Measurements from ENCODE around the gene GLTP. TPM values are rescaled to one million over a fixed set of nuclear protein-coding genes. Genes with fewer than 3 reads are reported as not detected.

GLTP gene
- polyA plus RNA-seq, 2 of the 4 experiments (the other 2 are of a cell fraction), result 16.9 to 18.8 TPM

- Histone ChIP-seq H3K9me3 (no peaks in the 10 kb centered on the region), H3K27ac (no peak overlapping the region), H3K4me2 (no peak overlapping the region), H3K4me1 (no peaks in the 10 kb centered on the region), H3K4me3 (no peak overlapping the region)
- FAIRE-seq, result no peak
- ChIA-PET POLR2A (no interaction called here), CTCF (interaction anchor here (1.4 to 2.4 kb wide), 2 partner anchors 18 to 26 kb away, joined by 5 to 9 read pairs; no protein-coding TSS in a partner anchor)
- ATAC-seq, result peak in 1 of 2 experiments; percentile 41; a peak in 3 of 6 replicates
- TF ChIP-seq EHMT2 (IDR thresholded peaks at IDR 0.05; ENCODE audit: low read depth) (no peak), ZNF302 (CRISPR knock-in tag; IDR thresholded peaks at IDR 0.05) (no peak), RNF2 (IDR thresholded peaks at IDR 0.05; ENCODE audit: borderline replicate concordance, low read depth) (no peak), SREBF2 (IDR thresholded peaks at IDR 0.05) (no peak), POLR2A (IDR thresholded peaks at IDR 0.05; ENCODE audit: low read length) (no peak), ATOH8 (CRISPR knock-in tag; IDR thresholded peaks at IDR 0.05; ENCODE audit: low read depth) (no peak), HEYL (CRISPR knock-in tag; IDR thresholded peaks at IDR 0.05) (no peak), ESRRA (IDR thresholded peaks at IDR 0.05; ENCODE audit: borderline replicate concordance, low read length) (no peak), KDM1A (IDR thresholded peaks at IDR 0.05; ENCODE audit: low read depth) (no peak), PHF8 (IDR thresholded peaks at IDR 0.05; ENCODE audit: borderline replicate concordance, low read depth) (no peak)
- DNase-seq (ENCODE audit: low read depth in 1 of 2, low spot score in 1 of 2), result no peak
- 85% methylated on average over 7 of the region's 7 CpGs for WGBS (ENCODE audit: missing lambda C conversion rate)
Observed at GRCh38 chr12:109871668-109872314, 8.6 kb downstream of the GLTP start.

GRCh38 chr12:109870648-109871047 is 9.7 kb downstream of the GLTP start:
- Histone ChIP-seq H3K4me2 (no peak overlapping the region), H3K27ac (no peak overlapping the region), H3K4me3 (no peak overlapping the region), H3K9me3 (no peaks in the 10 kb centered on the region), H3K4me1 (peaks cover under 1% of the 10 kb centered on the region; the same call in 2 of the 3 replicates)
- TF ChIP-seq JUNB (IDR thresholded peaks at IDR 0.05), result no peak
- TF ChIP-seq FOSL2 (IDR thresholded peaks at IDR 0.05), result no peak
- TF ChIP-seq FOSL2 (CRISPR knock-in tag; IDR thresholded peaks at IDR 0.05), result no peak
- TF ChIP-seq POLR2A (IDR thresholded peaks at IDR 0.05; ENCODE audit: low read length), result no peak
- TF ChIP-seq ELK1 (IDR thresholded peaks at IDR 0.05; ENCODE audit: low read depth, low read length), result no peak
- TF ChIP-seq HEYL (CRISPR knock-in tag; IDR thresholded peaks at IDR 0.05), result no peak
- no peak for TF ChIP-seq CBX8 (IDR thresholded peaks at IDR 0.05)
- TF ChIP-seq ZNF302 (CRISPR knock-in tag; IDR thresholded peaks at IDR 0.05), result no peak
- no peak for TF ChIP-seq KDM5A (IDR thresholded peaks at IDR 0.05)
- no peak for TF ChIP-seq ZC3H11A (IDR thresholded peaks at IDR 0.05)
- no peak for TF ChIP-seq KDM1A (IDR thresholded peaks at IDR 0.05; ENCODE audit: low read depth)
- no peak for TF ChIP-seq RNF2 (IDR thresholded peaks at IDR 0.05; ENCODE audit: borderline replicate concordance, low read depth)
- TF ChIP-seq E2F6 (IDR thresholded peaks at IDR 0.05; ENCODE audit: borderline replicate concordance, low read depth), result no peak
- TF ChIP-seq SREBF2 (IDR thresholded peaks at IDR 0.05), result no peak
- no peak for TF ChIP-seq FOSB (CRISPR knock-in tag; IDR thresholded peaks at IDR 0.05)
- no peak for ATAC-seq
- no peak for FAIRE-seq
- CTCF ChIA-PET, result interaction anchor here (1.3 to 2.4 kb wide), 3 partner anchors 17 to 65 kb away, joined by 4 to 9 read pairs (median 5); no protein-coding TSS in a partner anchor
- POLR2A ChIA-PET, result no interaction called here
- DNase-seq (ENCODE audit: low read depth in 1 of 2, low spot score in 1 of 2), result no peak
- 60% methylated on average over 2 of the region's 2 CpGs for WGBS (ENCODE audit: missing lambda C conversion rate)
